Activated CD8-positive, alpha-beta memory T cell treated with anti-CD3 and anti-CD28 coated beads, Interleukin-2, amount 50 U/mL, for 1 hour (primary cell): ENCODE results near the gene STRADB.
"Not testable (repeated sequence)": the region's sequence is repeated elsewhere in the genome, so short reads cannot be mapped to it uniquely, and the experiment has no call there.

Source experiments
- DNase-seq: peaks from one replicate; pipeline ENCODE4 v3.0.0-alpha.2; 2020; ENCODE audit errors: extremely low read depth

Gene STRADB

DNA sequence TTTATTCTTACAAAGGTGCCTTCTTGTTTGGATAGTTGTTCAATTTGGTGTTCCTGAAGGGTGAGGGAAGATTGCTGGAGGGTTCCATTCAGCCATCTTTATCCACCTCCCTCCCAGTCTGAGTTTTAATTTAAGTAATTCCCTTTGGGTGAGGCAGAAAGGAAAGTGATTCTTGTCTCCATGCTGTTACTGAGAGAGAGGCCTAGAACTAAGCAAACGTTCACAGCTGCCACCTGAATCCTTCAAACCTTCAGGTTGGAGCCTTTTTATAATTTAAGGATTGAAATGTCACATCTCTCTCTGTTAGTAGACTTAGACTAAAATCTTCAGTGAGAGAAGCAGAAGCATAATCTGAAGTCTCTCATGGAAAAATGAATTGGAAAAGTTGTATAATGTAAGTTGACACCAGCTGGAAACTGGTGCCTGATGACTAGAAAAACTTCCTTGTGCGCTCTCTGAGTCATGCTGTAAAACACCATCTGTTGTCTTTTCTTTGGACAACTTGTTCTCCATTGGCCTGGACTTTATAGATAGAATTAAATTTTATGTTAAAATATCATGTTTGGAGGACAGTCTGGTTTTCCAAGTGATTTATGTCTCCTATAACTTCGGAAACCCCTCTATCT is 14.6 kb downstream of the STRADB start:
- no peak for DNase-seq

DNA sequence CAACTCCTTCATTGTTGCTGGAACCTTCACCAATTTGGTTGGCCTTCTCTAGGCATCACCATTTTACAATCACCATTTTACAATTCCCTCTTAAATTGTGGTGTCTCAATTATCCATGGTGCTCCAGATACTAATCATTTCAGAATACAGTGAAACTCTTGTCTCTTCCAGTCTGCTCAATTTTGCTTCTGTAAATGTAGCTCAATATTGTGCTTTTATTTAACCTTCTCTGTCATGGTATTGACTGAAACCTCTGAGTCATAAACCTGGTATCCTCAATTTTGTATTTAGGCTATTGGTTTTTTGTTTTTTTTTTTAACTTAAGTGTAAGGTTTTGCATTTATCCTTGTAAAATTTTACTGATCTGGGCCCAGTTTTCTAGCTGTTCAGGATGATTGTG is 16.1 kb downstream of the STRADB start:
- DNase-seq = no peak

DNA sequence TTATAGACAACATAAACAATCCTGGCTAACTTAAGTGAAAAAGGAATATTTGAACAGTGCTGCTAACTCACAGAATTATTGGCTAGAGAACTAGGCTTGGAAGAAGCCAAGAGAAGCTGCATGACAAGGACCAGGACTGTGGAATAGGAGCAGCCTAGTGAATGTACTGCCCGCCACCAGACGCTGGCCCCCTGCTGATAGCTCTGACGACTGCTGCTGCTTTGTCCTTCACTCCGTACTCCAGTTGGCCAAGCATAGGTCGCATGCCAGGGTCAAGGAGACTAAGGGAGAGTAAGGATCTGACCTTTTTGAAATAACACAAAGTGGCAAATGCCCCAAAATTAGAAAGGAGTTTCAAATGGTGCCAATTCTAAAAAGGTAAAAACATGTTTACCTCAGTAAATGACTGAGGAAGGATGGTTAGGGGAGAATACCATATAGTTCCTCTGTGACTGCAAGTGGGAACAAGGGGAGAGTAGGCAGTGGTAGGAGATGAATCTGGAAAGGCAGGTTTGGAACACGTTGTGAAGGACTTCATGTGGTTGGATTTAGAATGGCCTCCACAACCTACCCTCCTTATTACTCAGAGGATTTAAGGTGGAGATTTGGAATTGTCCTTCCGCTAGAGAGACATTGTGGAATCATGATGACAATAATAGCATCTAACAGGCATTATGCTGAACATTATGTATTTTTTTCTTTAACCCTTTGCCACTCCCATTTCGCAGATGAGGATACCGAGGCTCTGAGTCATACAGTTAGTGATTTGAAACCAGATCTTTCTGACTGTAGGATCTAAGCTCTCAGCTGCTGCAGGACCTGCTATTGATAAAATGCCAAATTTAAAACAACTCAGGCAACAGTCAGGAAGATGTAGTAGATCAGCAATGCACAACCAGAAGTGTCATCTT is 19.5 kb downstream of the STRADB start:
- no peak for DNase-seq

DNA sequence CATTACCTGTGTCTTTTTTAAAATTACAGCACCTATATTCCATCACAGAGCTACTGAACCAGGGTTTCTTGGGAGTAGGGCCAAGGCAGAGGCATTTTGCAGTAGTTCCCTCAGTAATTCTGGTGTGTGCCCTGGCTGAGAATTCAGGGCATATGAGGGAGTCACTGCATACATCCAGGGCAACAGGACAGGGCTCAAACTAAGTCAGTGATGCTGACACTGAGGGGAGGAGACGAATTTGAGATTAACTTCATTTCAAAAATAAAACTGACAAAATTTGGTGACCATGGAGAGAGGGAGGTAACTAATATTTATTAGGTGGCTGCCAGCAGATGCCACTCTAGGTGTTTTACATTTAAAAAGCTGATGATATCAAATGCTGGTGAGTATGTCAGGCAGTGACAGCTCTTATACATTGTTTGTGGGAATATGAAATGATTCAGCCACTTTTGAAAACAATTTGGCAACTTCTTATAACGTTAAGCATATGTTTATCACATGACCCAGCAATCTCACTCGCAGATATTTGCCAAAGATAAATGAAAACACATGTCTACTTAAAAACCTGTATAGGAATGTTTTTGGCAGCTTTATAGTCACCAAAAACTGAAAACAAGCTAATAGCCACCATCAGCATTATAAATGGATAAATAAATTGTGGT is 20.3 kb downstream of the STRADB start:
- DNase-seq = no peak

DNA sequence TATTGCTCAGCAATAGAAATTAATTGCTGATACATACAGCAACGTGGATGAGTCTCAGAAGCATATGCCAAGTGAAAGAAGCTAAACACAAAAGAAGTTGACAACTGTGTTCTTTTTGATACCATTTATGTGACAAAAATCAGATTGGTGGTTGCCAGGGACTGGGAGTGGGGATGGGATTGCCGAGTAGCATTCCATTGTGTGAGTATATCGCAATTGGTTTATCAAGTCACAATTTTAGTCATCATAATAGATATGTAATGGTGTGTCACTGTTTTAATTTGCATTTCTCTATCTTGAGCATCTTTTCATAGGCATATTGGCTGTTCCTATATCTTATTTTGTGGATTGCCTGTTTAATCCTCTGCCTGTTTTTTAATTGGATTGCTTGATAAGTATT is 20.9 kb downstream of the STRADB start:
- DNase-seq = no peak

DNA sequence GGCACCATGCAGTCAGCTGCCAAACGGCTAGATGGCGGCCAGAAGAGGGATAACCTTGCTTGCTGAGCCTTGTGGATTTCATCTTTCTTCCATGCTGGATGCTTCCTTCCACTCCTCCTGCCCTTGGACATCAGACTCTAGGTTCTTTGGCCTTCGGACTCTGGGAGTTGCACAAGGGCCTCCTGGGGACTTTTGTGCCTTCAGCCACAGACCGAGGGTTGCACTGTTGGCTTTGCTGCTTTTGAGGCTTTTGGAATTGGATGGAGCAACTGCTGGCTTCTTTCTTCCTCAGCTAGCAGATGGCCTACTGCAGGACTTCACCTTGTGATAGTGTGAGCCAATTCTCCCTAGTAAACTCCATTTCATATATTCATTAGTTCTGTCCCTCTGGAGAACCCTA is 31.0 kb downstream of the STRADB start:
- no peak for DNase-seq

DNA sequence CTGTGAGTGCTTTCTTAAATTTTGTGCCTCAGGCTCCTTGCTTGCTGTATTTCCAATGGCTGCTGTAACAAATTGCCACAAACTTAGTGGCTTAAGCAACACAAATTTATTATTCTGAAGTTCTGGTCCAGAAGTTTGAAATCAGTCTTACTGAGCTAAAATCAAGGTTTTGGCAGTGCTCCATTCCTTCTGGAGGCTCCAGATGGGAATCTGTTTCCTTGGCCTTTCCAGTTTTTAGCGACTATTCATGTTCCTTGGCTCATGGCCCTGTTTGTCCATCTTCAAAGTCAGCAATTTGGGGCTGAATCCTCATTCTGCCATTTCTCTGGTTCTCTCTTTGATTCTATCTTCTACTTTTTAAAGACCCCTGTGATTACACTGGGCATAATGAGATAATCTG is 31.8 kb downstream of the STRADB start:
- DNase-seq = no peak

DNA sequence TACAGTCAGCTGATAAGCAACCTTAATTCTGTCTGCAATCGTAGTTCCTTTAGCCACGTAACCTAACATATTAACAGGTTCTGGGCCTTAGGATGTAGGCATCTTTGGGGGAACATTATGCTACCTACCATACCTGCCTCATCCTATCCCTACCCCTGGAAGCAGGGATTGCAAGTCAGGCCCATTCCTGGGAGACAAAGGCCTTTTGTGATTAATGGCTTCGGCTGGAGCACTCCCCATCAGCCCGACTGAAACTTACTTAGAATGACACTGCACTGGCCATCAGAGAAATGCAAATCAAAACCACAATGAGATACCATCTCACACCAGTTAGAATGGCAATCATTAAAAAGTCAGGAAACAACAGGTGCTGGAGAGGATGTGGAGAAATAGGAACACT is 32.2 kb downstream of the STRADB start:
- not testable (repeated sequence) for DNase-seq

DNA sequence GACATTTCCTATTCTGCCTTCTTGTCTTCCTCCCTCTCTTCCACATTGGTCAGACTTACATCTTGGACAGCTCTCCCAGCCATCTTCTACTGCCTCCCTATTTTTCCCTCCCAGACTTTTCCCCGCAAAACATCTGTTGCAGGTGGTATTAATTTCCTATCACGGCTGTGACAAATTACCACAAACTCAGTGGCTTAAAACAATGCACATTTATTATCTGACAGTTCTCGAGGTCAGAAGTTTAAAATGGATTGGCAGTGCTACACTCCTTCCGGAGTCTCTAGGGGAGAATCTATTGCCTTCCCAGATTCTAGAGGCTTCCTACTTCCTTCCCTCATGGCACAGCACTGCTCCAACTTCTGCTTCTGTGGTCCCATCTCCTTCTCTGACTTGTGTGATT is 33.3 kb downstream of the STRADB start:
- DNase-seq = no peak

DNA sequence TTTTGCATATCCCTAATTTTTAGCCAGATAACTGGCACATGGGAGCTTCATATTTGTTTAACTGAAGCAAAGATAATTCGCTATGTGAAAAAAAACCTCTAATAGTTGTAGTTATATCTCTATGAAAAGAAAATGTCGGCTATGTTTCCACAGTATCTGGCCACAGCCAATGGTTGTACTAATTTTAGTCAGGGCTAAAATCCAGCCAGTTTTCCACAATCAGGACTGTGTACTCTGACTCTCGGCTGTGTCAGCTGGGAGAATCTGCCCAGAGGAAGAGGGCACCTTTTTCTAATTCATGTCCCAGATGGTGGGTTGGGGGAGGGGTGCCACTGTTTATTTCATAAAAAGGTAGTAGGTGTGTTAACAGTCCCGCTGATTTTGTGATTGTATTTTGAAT is 38.8 kb downstream of the STRADB start:
- DNase-seq = no peak

DNA sequence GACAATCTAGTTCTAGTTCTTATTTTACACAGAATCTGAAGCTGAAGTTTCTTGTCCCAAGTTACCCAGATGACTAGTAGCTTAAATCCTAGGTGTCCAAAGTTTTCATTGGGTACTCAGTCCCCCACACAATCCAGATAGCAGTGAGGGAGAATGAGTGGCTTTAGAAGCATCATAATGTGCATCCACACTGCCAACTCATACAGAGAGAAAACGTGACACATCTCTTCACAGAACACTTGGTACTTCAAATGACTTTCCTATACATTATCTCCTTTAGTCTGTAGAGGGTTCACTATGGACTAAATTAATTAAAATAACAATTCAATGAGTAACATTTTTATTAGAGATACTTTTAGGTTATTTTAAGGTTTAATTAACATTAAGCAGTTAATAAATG is 45.2 kb downstream of the STRADB start:
- DNase-seq = no peak

DNA sequence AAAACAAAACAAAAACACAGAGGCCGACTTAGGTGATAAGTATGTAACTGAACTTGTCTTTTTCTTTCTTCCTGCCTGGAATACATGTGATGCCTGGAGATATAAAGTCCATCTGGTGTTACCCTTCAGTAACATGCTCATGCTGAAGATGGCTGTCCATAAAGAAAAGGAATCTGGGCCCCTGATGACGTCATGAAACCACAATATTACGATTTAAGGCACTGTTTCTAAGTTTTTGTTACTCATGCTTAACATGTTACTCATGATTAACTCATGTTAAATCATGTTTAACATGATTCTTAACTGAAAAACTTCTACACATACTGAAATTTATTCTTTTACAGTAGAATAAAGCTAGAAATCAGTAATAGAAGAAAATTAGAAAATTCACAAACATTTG is 49.0 kb downstream of the STRADB start:
- no peak for DNase-seq

DNA sequence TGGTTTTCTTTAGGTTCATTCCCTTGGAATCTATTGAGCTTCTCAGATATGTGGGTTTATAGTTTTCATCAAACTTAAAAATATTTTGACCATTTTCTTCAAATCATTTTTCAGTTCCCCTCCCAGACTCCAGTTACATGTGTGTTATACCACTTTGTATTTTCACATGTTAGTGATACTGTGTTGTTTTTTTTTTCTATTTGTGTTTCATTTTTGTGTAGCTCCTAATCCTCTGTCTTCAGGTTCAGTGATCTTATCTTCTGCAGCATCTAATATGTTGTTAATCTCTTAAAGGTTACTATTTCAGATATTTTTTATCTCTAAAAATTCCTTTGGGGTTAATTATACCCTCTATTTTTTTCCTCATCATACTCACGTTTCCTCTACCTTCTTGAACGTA is 51.2 kb downstream of the STRADB start:
- no peak for DNase-seq

DNA sequence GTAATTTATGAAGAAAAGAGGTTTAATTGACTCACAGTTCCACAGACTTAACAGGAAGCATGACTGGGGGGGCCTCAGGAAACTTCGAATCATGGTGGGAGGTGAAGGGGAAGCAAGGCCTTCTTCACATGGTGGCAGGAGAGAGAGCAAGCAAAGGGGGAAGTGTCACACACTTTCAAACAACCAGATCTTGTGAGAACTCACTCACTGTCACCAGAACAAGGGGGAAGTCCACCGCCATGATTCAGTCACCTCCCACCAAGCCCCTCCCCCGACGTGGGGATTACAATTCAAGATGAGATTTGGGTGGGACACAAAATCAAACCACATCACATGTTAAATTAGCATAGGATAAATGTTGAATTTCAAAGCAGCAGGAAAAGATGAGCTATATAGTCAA is 56.2 kb downstream of the STRADB start:
- DNase-seq = no peak

DNA sequence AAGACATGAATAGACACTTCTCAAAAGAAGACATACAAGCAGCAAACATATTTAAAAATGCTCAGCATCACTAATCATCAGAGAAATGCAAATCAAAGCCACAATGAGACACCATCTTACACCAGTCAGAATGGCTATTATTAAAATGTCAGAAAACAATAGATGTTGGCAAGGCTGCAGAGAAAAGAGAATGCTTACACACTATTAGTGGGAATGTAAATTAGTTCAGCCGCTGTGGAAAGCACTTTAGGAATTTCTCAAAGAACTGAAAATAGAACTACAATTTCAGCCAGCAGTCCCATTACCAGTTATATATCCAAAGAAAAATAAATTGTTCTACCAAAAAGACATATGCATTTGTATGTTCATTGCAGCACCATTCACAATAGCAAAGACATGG is 61.7 kb downstream of the STRADB start:
- DNase-seq = no peak

DNA sequence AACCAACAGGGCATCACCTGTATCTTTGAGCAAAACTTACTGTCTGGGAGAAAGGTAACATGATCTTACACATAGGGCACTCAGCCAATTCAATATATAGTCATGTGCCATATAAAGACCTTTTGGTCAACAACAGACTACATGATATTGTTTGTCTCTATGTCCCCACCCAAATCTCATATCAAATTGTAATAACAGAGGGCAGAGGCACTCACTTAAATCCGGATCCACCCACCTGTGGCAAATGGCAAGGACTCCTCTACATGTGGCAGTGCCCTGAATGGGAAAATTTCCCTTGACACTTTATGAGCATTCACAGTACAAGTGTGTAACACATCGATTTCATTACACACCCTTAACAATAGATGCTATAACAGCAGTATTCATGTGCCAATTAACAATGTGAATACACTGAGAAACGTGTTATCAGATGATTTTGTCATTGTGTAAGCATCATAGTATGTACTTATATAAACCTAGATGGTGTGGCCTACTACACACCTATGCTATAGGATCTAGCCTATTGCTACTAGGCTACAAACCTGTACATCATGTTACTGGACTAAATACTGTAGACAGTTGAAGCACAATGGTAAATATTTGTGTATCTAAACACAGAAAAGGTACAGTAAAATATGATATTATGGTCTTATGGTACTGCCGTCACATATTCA is 64.2 kb downstream of the STRADB start:
- DNase-seq = no peak

DNA sequence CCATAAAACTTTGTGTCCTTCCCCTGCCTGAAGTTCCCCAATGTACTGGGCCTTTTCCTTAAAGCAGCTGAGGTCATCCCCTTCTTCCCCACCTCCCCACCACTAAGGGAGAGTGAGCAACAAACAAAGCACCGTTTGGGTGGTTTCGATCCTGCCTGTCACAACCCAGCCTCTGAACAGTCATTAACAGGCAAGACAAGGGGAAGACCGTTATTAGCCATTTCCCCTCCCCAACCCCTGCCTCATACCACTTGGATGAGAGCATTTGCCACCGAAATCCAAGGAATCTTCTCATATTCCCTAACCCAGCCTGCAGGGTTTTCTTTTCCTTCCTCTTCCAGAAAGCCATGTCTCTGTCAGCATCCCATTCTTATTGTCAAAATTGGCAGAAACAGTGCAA is 65.6 kb downstream of the STRADB start:
- no peak for DNase-seq

DNA sequence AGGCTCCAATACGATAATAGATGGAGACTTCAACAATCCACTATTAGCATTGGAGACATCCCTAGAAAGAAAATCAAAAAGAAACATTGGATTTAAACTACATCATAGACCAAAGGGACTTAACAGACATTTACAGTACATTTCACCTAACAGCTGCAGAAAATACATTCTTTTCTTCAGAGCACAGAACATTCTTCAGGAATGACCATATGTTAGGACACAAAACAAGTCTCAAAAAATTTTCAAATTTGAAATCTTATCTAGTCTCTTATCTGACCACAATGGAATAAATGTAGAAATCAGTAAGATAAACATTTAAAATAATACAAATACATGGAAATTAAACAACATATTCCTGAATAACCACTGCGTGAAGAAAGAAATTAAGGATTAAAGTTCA is 68.7 kb downstream of the STRADB start:
- DNase-seq = no peak

DNA sequence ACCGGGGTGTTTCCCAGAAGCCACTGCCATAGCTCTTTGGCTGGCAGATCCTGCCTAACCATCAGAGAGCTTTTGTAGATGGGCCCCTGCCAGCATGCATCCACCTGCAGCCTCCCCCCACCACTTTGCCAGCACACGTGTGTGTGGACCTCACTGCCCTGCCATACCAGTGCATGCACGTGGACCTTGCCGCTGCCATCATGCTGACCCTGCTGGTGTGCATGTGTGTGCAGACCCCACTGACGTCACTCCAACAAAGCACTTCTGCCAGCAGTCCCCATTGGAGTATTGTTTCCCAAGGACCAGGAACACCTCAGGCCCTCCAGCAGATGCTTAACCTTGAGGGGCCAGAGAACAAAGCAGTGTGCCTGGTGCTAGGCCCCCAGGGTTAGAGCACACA is 71.4 kb downstream of the STRADB start:
- no peak for DNase-seq

DNA sequence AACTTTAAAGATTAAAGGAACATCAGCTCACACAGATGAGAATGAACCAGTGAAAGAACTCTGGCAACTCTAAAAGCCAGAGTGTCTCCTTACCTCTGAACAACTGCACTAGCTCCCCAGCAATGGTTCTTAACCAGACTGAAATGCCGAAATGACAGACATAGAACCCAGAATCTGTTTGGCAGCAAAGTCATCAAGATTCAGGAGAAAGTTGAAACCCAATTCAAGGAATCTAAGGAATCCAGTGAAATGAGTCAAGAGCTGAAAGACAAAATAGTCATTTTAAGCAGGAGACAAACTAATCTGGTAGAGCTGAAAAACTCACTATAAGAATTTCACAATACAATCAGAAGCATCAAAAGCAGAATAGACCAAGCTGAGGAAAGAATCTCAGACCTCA is 72.0 kb downstream of the STRADB start:
- no peak for DNase-seq
